Frontal cortex (tissue), 4 donors: ENCODE data around the gene KEL. TPM values are rescaled to one million over a fixed set of nuclear protein-coding genes. Genes with fewer than 3 reads are reported as not detected.

ENCODE experiments used
- DNase-seq, 2 donors: peaks; one replicate each; pipeline ENCODE4 v3.0.0; 2012; ENCODE audit warnings: low spot score in 2 of 2
- FAIRE-seq: peaks from 2 replicates; lab custom pipeline; 2012; peaks lifted over from hg19 to GRCh38; lab: Jason Lieb, UNC
- total RNA-seq: library from RNA; depleted of rRNA; stranded (reverse); fragments of >200 nt; gene quantifications from one replicate; pipeline ENCODE4 v1.2.3, GENCODE V29; 2014
- donor health status: control.
- donor health status: control.
- donor health status: control.

The KEL gene
- total RNA-seq, 1 donor from 2014 or later, result 0.82 TPM

- DNase-seq, result no peak
- FAIRE-seq, result no peak
Observed at GRCh38 chr7:142962991-142963390, 828 bp upstream of the KEL start.

- no peak for FAIRE-seq
Observed at GRCh38 chr7:142961595-142961972, 579 bp downstream of the KEL start.

GRCh38 chr7:142960955-142961512, 1.1 kb downstream of the KEL start:
- DNase-seq (no peak), FAIRE-seq (no peak)

More at GRCh38 chr7:142961595-142961972, 579 bp downstream of the KEL start:
- DNase-seq, result no peak

- DNase-seq, result no peak
Observed at GRCh38 chr7:142959202-142959601, 3.0 kb downstream of the KEL start.

GRCh38 chr7:142957723-142958122, 4.4 kb downstream of the KEL start:
- DNase-seq (no peak), FAIRE-seq (no peak)

More at GRCh38 chr7:142959202-142959601, 3.0 kb downstream of the KEL start:
- FAIRE-seq, result no peak

- no peak for DNase-seq
- no peak for FAIRE-seq
Observed at GRCh38 chr7:142956951-142957623, 5.1 kb downstream of the KEL start.

- DNase-seq (no peak), FAIRE-seq (no peak)
Observed at GRCh38 chr7:142954680-142955268, 7.4 kb downstream of the KEL start.

GRCh38 chr7:142950235-142950634, 11.9 kb downstream of the KEL start:
- FAIRE-seq (no peak), DNase-seq (no peak)

GRCh38 chr7:142948603-142949002, 13.6 kb downstream of the KEL start:
- DNase-seq (no peak), FAIRE-seq (no peak)

GRCh38 chr7:142945001-142945400, 17.2 kb downstream of the KEL start:
- DNase-seq (no peak), FAIRE-seq (no peak)

GRCh38 chr7:142943706-142944268, 18.4 kb downstream of the KEL start:
- FAIRE-seq (no peak), DNase-seq (no peak)

- FAIRE-seq (no peak), DNase-seq (no peak)
Observed at GRCh38 chr7:142942746-142943145, 19.4 kb downstream of the KEL start.

GRCh38 chr7:142941541-142941940, 20.6 kb downstream of the KEL start:
- FAIRE-seq, result no peak

GRCh38 chr7:142940966-142941535, 21.1 kb downstream of the KEL start:
- DNase-seq (no peak), FAIRE-seq (no peak)

More at GRCh38 chr7:142941541-142941940, 20.6 kb downstream of the KEL start:
- DNase-seq, result no peak

- FAIRE-seq (no peak), DNase-seq (no peak)
Observed at GRCh38 chr7:142939226-142939910, 22.8 kb downstream of the KEL start, which contains the start of gene LLCFC1. Gene LLCFC1, plus strand, starts transcription at chr7:142939484. Its CDS starts 138 bp downstream, at chr7:142939622.

GRCh38 chr7:142938611-142939010, 23.6 kb downstream of the KEL start:
- DNase-seq (no peak), FAIRE-seq (no peak)

GRCh38 chr7:142935941-142936565, 26.1 kb downstream of the KEL start:
- DNase-seq, result no peak
- FAIRE-seq, result no peak

GRCh38 chr7:142934056-142934455, 28.1 kb downstream of the KEL start:
- DNase-seq (no peak), FAIRE-seq (no peak)

GRCh38 chr7:142933624-142934023, 28.5 kb downstream of the KEL start, which contains the start of gene TRPV5:
Gene TRPV5, minus strand, starts transcription at chr7:142933746. Its CDS starts 287 bp downstream, at chr7:142933459.
- no peak for FAIRE-seq
- DNase-seq, result no peak

- no peak for DNase-seq
- no peak for FAIRE-seq
Observed at GRCh38 chr7:142933092-142933475, 29.1 kb downstream of the KEL start.
